HPDE6-E6E7 (cell line): ENCODE results near the gene VAMP7.
"Not testable (repeated sequence)": the region's sequence is repeated elsewhere in the genome, so short reads cannot be mapped to it uniquely, and the experiment has no call there.

ENCODE experiments used
- DNase-seq: peaks from one replicate; pipeline ENCODE4 v3.0.0; 2011; ENCODE audit warnings: missing footprints; ENCODE audit errors: extremely low spot score

The VAMP7 gene

DNA sequence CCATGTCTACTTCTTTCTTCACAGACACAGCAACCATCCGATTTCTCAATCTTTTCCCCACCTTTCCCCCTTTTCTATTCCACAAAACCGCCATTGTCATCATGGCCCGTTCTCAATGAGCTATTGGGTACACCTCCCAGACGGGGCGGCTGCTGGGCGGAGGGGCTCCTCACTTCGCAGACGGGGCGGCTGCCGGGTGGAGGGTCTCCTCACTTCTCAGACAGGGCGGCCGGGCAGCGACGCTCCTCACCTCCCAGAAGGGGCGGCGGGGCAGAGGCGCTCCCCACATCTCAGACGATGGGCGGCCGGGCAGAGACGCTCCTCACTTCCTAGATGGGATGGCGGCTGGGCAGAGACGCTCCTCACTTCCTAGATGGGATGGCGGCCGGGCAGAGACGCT, 26.5 kb downstream of the VAMP7 start:
- DNase-seq, result not testable (repeated sequence)

DNA sequence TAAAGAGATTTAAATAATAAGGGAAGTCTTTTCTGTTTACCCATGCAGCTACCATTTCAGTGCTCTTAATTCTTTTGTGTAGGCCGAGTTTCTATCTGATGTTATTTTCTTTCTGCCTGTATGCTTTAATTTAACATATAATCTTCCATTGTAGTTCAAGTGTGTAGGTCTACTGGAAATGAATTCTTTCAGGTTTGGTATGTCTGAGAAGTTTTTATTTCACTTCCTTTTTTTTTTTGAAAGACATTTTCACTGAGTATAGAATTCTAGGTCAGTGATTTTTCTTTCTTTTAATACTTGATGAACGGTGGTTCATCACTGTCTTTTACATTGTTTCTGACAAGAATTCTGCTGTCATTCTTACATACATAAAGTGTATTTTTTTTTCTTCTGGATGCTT, 42.1 kb downstream of the VAMP7 start:
- DNase-seq, result no peak

DNA sequence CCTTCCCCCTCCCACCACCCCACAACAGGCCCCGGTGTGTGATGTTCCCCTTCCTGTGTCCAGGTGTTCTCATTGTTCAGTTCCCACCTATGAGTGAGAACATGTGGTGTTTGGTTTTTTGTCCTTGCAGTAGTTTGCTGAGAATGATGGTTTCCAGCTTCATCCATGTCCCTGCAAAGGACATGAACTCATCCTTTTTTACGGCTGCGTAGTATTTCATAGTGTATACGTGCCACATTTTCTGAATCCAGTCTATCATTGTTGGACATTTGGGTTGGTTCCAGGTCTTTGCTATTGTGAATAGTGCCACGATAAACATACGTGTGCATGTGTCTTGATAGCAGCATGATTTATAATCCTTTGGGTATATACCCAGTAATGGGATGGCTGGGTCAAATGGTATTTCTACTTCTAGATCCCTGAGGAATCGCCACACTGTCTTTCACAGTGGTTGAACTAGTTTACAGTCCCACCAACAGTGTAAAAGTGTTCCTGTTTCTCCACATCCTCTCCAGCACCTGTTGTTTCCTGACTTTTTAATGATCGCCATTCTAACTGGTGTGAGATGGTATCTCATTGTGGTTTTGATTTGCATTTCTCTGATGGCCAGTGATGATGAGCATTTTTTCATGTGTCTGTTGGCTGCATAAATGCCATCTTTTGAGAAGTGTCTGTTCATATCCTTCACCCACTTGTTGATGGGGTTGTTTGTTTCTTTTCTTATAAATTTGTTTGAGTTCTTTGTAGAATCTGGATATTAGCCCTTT, 49.9 kb downstream of the VAMP7 start:
- not testable (repeated sequence) for DNase-seq

DNA sequence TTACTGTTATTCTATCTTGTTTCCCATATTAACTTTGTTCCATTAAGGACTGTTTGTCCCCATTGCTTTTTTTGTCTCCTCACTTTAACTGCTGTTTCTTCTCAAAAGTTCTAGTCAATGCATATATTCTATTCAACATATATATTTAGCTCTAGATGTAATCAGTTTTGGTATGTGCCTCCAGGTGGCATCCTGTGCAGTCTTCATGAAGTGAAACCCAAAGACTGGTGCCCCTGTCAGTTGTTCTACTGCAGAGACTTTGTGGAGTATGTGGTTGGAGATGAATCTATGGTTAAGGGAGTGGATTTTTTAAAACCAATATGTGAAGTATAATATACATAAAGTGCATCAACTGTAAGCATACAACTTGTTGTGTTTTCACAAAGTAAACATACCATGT, 57.0 kb downstream of the VAMP7 start:
- DNase-seq, result no peak

DNA sequence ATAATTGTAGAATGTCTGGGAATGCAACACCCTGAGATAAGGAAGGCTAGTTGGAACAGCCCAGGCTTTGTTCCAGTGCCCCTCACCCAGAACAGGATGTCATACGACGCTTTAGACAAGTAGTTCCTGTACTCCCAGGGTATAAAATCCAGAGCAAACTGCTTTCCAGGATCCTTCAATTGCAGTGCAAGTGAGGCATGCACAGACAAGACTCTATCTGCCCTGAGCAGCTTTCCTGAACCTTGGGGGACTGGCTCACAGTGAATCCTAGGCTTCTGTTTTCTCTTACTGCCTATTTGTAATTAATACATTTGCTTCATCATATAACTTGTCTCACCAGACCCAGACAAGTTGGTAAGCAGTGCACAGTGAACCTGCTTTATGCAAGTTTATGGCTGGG, 68.0 kb downstream of the VAMP7 start:
- DNase-seq, result peak; percentile 38

DNA sequence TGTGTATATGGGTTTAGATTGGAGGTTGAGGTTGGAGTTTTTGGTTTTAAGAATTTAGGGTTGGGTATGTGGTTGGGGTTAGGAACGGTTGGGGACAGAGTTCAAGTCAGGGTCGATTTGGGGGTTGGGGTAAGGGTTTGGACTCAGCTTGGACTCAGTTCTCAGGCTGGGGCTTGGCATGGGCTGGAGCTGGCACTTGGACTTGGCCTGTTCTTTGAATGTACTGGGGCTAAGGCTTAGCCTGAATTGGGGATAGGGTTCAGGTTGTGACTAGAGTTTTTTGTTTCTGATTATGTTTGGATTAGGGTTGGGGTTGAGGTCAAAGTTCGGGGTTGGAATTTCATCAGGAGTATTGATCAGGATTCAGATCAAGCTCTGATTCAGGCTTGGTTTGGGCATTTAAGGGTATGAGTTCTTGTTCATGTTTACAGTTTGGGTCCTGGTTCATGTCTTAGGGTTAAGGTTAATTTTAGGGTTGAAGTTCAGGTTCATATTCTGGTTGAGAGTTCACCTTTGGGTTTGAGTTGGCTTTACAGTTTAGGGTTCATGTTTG, 70.2 kb downstream of the VAMP7 start:
- no peak for DNase-seq

DNA sequence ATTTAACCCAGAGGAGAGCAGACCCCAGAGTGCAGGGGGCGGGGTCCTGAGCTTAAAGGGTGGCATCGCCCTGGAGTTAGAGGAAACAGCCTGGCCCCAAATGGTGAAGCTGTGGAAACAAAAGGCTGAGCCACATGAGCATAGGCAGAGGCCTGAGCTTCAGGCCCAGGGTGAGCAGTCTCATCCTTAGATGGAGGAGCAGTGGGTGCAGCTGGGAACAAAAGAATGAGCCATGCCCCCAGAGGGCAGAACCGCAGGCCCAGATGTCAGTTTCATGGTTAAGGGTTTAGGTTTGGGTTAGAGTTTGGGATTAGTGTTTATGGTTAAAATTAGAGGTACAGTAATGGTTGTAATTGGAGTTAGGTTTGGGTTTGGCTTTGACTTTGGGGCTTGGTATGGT, 71.9 kb downstream of the VAMP7 start:
- no peak for DNase-seq

DNA sequence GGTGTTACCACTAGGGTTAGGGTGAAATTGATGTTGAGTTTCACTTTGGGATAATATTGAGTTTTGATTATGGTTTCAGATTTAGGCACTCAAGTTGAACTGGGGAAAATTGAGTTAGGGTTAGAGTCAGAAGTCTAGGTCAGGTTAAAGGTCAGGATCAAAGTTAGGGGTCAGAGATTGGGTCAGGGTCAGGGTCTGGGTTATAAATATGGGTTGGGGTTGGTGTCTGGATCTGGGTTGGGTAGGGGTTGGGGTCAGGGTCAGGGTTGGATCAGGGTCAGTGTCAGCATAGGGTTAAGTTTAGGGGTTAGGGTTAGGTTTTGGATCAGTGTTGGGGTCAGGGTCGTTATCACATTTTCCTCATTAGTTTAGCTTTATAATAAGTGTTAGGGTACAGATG, 73.6 kb downstream of the VAMP7 start:
- no peak for DNase-seq

DNA sequence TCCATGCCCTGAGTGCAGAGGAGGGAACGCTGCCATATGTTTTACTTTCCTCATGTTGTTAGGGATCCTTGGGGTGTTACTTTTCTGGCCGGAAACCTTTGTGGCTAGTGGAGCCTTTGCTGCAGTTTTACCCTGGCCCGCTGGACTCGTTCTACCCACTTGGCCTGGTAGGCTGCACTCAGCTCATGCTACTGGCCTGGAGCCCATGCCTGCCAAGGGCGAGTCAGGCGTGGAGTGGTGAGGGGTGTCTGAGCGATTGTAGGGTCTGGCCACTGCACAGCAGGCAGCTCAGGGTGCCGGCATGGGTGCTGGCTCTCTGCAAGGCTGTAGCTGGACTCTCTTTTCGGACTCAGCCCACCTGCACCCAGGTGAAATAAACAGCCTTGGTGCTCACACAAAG, 75.0 kb downstream of the VAMP7 start:
- DNase-seq, result no peak

DNA sequence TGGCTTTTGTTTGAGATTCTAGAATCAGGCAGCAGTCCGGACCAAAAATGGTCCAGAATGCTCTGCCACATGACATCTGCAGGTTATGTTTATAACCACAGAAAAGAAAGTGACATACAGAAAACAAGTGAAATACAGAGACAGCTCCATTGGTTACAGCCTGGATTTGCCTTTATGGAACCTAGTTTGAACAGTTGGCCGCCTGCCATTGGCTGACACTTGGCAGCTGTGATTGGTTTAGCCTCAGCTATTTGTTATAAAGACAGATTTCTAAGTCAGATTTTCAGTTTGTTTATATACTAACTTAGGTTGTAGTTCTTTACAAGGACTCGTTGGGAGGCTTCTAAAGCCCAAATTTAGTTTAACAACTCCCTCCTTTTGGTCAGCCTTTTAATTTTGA, 75.5 kb downstream of the VAMP7 start:
- DNase-seq, result no peak

DNA sequence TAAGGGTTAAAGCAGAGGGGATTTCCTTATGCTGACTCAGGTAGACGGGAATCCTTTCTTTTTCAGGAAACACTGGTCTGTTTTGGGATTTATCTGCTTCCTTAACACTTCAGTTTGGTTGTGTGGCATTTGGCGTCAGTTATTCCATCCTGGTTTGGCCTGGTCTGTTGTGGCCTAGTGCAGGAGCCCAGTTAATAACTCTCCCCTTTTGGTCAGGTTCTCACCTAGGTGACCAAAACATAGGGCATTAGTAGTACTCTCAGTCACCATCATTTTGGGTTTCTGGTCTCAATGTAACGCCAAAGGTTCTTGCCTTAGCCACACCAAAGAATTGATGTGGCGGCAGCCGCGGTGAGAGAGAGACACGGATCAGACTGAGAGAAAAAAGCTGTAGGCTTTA, 76.7 kb downstream of the VAMP7 start:
- no peak for DNase-seq

DNA sequence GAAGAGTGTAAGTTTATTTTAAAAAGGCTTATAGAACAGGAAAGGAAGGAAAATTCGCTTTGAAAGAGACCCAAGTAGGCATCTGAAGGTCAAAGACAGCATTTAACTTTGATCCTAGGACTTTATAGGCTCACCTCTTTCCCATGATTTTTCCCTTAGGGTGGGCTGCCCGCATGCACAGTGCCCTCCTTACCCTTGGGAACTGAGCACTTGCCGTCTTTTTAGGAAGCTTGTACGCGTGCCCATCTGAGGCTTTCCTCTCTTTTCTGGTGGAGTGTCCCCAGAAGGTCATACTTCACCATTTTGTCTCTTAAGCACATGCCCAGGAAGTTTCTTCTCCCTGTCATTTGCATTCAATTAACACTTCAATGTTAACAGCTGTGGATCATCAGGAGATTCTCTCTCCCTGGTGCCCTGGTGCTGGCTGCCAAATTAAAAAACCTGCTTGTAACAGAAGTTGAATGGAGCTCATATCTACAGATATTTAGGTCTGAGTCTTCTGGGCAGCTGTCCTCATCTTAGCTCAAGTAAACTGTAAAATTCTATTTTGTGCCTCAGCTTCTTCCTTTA, 78.0 kb downstream of the VAMP7 start:
- no peak for DNase-seq

DNA sequence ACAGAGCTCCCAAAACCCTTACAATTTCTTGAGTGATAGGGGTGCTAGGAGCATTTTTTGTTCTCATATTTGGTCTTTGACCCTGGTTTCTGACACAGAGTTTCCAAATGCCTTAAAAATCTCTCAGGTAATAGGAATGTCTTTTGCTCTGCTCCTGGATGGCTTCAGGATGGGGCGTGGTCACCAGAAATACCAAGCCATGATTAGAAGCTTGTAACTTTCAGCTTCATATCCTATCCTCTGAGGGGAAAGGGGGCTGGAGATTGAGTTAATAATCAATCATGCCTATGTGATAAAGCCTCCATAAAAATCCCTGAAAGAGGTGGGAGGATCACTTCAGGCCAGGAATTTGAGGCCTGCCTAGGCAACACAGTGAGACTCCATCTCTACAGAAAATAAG, 81.8 kb downstream of the VAMP7 start:
- no peak for DNase-seq

DNA sequence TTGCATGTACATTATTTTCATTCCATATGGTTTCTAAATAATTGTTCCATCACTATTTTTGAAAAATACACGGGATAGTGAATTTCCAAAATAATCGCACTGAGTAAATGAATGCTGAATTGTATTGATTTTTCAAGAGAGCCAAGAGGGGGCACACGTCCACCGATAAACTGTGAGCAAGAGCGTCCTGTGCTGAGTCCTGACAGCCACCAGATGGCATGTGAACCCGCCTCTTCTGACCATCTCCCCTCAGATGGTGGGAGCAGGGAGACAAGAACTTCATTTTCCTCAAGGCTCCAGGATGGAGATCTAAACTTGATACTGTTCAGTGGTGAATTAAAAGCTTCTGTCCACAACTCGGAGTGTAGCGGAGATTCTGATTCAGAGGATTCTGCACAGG, 85.7 kb downstream of the VAMP7 start:
- DNase-seq, result peak; percentile 67

DNA sequence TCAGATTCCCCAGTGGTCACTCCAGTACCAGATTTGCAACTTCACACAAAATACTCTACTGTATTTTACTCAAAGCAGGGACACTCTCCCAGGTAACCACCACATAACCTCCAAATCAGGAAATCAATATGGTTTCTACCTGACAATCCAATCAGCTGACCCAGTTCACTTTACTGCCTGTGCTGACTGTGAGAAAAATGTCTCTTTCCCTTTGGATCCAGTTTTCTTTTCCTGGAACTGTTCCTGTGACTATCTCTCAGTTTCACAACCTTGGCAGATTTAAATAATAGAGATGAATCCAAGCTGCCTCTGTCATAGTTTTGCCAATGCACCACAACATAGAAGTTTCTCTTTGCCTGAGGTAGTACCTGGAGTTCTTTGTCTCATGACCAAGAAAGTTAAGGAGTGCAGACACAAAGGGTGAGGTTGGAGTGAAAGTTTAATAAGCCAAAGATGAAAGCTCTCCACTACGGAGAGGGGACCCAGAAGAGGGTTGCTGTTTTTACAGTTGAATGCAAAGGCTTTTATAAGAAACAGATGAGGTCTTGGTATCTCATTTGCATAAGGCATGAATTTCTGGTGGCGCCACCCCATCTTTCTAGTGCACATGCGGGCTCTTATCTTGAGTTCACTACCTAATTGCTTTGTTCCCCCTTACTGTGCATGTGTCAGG, 86.6 kb downstream of the VAMP7 start:
- DNase-seq, result no peak

DNA sequence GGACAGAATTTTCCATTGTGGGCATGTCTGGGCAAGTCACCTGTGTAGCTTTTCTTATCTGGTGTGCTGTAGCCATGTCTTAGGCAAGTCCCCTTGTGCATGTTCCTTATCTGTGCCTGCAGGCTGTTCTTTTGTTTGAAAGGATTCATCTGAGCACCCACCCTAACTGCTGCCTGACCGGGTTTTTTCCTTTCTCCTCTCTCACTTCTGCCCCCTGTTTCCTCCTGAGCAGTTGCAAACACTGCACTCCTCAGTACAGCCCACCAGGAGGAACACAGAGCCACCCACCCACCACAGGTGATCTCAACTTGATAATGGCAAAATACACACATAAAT, 87.1 kb downstream of the VAMP7 start:
- DNase-seq, result no peak

DNA sequence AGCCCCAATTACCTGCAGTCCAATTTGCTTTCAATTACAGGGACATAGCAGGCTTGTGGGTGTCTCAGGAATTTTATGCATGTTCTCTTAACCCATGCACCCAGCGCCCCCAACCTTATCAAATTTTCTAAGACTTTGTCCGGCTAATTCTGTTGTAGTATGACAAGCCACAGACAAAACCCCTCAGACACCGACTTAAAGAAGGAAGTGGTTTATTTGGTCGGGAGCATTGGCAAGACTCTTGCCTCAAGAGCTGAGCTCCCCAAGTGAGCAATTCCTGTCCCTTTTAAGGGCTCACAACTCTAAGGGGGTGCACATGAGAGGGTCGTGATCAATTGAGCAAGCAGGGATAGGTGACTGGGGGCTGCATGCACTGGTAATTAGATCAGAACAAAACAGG, 87.6 kb downstream of the VAMP7 start:
- no peak for DNase-seq

DNA sequence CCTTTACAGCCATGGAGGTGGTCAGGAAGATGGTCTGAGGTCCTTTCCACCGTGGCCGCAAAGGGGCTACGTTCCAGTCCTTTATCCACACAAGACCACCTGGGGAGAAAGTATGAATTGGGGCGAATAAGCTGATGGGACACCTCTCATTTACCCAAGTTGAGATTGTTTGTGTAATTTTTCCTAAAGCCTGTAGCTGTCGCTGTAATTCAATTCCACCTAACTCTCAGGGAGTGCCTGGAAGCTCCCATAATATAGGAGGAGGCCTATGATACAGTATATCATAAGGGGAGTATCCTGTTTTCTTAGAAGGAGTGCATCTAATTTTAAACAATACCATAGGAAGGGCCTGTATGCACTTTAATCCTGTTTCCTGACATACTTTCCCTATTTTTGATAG, 90.5 kb downstream of the VAMP7 start:
- not testable (repeated sequence) for DNase-seq

DNA sequence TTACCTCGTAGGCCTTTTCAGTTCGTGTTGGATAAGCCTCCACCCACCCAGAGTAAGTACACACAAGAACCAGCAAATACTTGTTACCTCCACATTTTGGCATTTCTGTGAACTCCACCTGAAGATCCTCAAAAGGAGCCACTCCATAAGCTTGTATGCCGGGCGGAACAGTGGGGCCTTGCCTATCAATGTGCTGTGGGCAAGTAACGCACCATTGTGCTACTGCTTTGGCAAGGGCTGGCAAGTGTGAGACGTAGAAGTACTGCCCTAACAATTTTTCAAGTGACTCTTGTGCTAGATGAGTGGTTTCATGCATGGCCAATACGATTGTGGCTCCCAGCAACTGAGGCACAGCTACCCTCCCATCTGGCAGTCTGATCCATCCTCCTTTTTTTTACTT, 91.1 kb downstream of the VAMP7 start:
- DNase-seq, result not testable (repeated sequence)

DNA sequence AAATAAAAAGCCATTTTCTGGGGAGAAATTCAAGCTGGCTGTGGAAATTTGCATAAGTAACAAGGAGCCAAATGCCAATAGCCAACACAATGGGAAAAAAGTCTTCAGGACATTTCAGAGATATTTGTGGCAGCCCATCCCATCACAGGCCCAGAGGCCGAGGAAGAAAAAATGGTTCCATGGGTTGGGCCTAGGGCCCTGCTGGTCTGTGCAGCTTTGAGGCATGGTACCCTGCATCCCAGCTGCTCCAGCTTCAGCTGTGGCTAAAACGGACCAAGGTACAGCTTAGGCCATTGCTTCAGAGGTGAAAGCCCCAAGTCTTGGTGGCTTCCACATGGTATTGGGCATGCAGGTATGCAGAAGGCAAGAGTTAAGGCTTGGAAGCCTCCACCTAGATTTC, 102.2 kb downstream of the VAMP7 start:
- no peak for DNase-seq

DNA sequence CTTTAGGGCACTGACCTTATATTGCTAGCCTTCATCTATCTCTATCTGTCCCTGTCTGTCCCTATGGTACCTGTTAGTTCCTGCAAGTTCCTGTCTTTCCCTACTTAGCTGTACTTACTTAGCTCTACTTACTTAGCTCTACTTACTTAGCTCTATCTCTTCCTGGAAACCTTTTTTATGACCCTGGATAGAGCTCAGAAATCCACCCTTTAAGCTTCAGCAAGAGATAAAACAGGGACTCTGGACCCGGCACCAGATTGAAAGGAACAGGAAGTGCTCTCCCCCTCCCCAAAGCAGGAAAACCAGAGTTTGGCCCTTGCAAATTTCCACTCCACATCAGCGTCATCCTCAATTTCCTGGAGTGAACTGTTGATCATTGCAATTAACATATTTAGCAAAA, 104.1 kb downstream of the VAMP7 start:
- no peak for DNase-seq

DNA sequence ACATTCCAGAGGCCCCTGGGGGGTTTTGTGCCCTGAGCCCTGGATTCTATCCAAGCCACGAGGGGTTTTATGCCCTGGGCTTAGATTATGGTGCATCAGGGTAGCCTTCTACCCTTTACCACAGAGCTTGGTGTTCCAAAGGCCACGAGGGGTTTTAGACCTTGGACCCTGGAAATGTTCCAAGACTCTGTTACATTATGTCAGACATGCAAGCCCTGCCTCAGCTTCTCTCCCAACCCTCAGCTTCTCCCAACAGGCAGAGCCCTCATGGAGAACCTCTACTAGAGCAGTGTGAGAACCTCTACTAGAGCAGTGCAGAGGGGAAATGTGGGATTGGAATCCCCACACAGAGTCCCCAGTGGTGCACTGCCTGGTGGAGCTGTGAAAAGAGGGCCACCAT, 105.8 kb downstream of the VAMP7 start:
- not testable (repeated sequence) for DNase-seq

DNA sequence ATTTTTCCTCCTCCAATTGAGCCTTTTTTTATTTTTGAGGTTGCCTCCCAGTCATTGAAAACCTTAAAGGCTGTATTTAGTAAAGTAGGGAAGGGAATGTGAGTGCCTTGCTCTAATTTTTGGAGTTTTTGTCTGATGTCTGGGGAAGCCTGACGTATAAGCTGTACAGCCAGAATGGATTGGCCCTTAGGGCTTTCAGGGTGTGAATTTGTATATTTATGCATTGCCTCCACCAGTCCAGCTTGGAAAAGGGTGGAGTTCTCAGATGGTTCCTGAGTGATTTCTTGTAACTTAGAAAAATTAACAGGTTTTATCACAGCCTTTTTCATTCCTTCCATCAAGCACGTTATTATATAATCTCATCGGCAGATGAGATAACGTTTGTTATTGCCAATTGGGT, 107.7 kb downstream of the VAMP7 start:
- no peak for DNase-seq
